Neural cell (in vitro differentiated cells): ENCODE data around the gene PDE4A. TPM values are rescaled to one million over a fixed set of nuclear protein-coding genes. Genes with fewer than 3 reads are reported as not detected.
A peak's percentile ranks its signal among the peaks of the same experiment; 100 is the strongest.

Source experiments
- H2AFZ ChIP-seq: fragments of 200-600, 300-800 bp; sonication (generic), shearing (Covaris generic); 2 replicates; pipeline ENCODE4 v1.6.0; 2014; ENCODE audit warnings: low read depth, mild to moderate bottlenecking, antibody characterized with exemption, low read length, moderate library complexity
- H3F3A ChIP-seq: fragments of 200-600 bp; shearing (Covaris generic); 2 replicates; pipeline ENCODE4 v1.6.1; 2016; ENCODE audit warnings: mild to moderate bottlenecking, moderate library complexity, mixed read lengths, antibody characterized with exemption, low read length; ENCODE audit not compliant: insufficient read depth, poor library complexity, severe bottlenecking
- H3K27ac ChIP-seq: fragments of 200-600, 300-800 bp; sonication (generic), shearing (Covaris generic); 2 replicates; pipeline ENCODE4 v1.5.1; 2014; ENCODE audit warnings: mild to moderate bottlenecking, low read length, moderate library complexity
- H3K27me3 ChIP-seq: fragments of 300-800, 200-600 bp; sonication (generic), shearing (Covaris generic); 2 replicates; pipeline ENCODE4 v1.6.0; 2014; ENCODE audit warnings: mild to moderate bottlenecking, low read depth, low read length, moderate library complexity; ENCODE audit not compliant: insufficient read depth
- H3K36me3 ChIP-seq: fragments of 300-800, 200-600 bp; sonication (generic), shearing (Covaris generic); 2 replicates; pipeline ENCODE4 v1.5.1; 2014; ENCODE audit warnings: mild to moderate bottlenecking, antibody characterized with exemption, low read length, moderate library complexity; ENCODE audit not compliant: insufficient read depth
- H3K4me2 ChIP-seq: fragments of 300-800, 200-600 bp; sonication (generic), shearing (Covaris generic); 2 replicates; pipeline ENCODE4 v1.6.0; 2014; ENCODE audit warnings: mild to moderate bottlenecking, low read length
- H3K4me3 ChIP-seq: fragments of 300-800, 200-600 bp; sonication (generic), shearing (Covaris generic); 2 replicates; pipeline ENCODE4 v1.5.1; 2014; ENCODE audit warnings: mild to moderate bottlenecking, low read length, moderate library complexity
- H3K79me2 ChIP-seq: fragments of 200-600 bp; shearing (Covaris generic); replicated peaks from 2 replicates; pipeline ENCODE4 v1.6.0; 2014; ENCODE audit warnings: mild to moderate bottlenecking, low read length, moderate library complexity; ENCODE audit not compliant: insufficient read depth
- H3K9ac ChIP-seq: fragments of 300-800, 200-600 bp; sonication (generic), shearing (Covaris generic); 2 replicates; pipeline ENCODE4 v1.6.1; 2016; ENCODE audit warnings: mild to moderate bottlenecking, low read length, mixed read lengths
- H3K9me2 ChIP-seq: fragments of 200-600 bp; shearing (Covaris generic); 2 replicates; pipeline ENCODE4 v1.6.1; 2016; ENCODE audit warnings: mild to moderate bottlenecking, low read length, mixed read lengths; ENCODE audit not compliant: insufficient read depth
- H3K9me3 ChIP-seq: fragments of 200-600, 300-800 bp; sonication (generic), shearing (Covaris generic); 2 replicates; pipeline ENCODE4 v1.6.1; 2016; ENCODE audit warnings: mild to moderate bottlenecking, mixed run types, low read length, moderate library complexity, mixed read lengths
- H4K20me1 ChIP-seq: fragments of 200-600 bp; shearing (Covaris generic); 2 replicates; pipeline ENCODE4 v1.6.1; 2016; ENCODE audit warnings: mild to moderate bottlenecking, mixed run types; ENCODE audit not compliant: insufficient read depth
- EP300 ChIP-seq: fragments of 450-650 bp; conservative IDR thresholded peaks from 2 replicates; pipeline ENCODE4 v1.6.1; 2014; ENCODE audit warnings: antibody characterized with exemption, mild to moderate bottlenecking, moderate library complexity; ENCODE audit not compliant: poor library complexity, severe bottlenecking
- EZH2 ChIP-seq: fragments of 200-600, 300-800 bp; shearing (Covaris generic), sonication (generic); IDR thresholded peaks from 2 replicates; pipeline ENCODE4 v1.6.1; 2014; ENCODE audit warnings: antibody characterized with exemption, low read length, borderline replicate concordance, mild to moderate bottlenecking; ENCODE audit not compliant: insufficient read depth, poor library complexity, severe bottlenecking
- MXI1 ChIP-seq: fragments of 450-650 bp; conservative IDR thresholded peaks from 2 replicates; pipeline ENCODE4 v1.6.1; 2014; ENCODE audit warnings: antibody characterized with exemption, mild to moderate bottlenecking; ENCODE audit not compliant: poor library complexity, severe bottlenecking
- POLR2AphosphoS5 ChIP-seq: IDR thresholded peaks from 2 replicates; pipeline ENCODE4 v1.6.1; 2012
- RAD21 ChIP-seq: fragments of 450-650 bp; conservative IDR thresholded peaks from 2 replicates; pipeline ENCODE4 v1.6.1; 2014; ENCODE audit warnings: antibody characterized with exemption, mild to moderate bottlenecking, moderate library complexity
- REST ChIP-seq: IDR thresholded peaks from 2 replicates; pipeline ENCODE4 v1.6.1; 2012; ENCODE audit warnings: borderline replicate concordance
- SMC3 ChIP-seq: fragments of 450-650 bp; conservative IDR thresholded peaks from 2 replicates; pipeline ENCODE4 v1.6.1; 2014; ENCODE audit warnings: antibody characterized with exemption, mild to moderate bottlenecking, moderate library complexity; ENCODE audit not compliant: poor library complexity
- TAF1 ChIP-seq: IDR thresholded peaks from 2 replicates; pipeline ENCODE4 v1.6.1; 2012; ENCODE audit warnings: low read depth
- polyA plus RNA-seq: library from polyadenylated mRNA; depleted of rRNA; stranded (reverse); fragments of >200 nt; gene quantifications from 2 replicates; pipeline ENCODE4 v1.2.3, GENCODE V29; 2014
- TF ChIP-seq, protein P1 (sequence below): fragments of 450-650 bp; IDR thresholded peaks from 2 replicates; pipeline ENCODE4 v1.5.1; 2014; ENCODE audit warnings: antibody characterized with exemption, mild to moderate bottlenecking, moderate library complexity; ENCODE audit not compliant: poor library complexity, severe bottlenecking

Gene PDE4A
- polyA plus RNA-seq, 1 donor from 2014 or later = 3.4 TPM

DNA sequence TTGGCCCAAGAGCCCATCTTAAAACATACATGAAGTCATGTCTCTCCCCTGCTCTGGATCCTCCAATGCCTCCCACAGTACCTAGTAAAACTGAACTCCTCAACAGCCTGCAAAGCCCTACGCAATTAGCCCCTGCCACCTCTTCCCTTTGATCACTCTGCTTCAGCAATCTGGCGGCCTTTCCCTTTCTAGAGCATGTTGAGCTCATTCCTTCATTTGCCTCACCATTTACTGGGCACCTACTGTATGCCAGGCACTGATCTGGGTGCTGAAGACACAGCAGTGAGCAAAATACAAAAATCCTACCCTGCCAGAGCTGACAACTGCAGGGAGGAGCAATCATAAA lies 79.9 kb downstream of the PDE4A start:
- H4K20me1 ChIP-seq = no peaks in the 10 kb centered on the region
- no peaks in the 10 kb centered on the region for H3K27me3 ChIP-seq
- H3K79me2 ChIP-seq = peaks cover 9% of the 10 kb centered on the region
- TF ChIP-seq REST (no peak), EZH2 (no peak)
- TF ChIP-seq, protein P1, sequence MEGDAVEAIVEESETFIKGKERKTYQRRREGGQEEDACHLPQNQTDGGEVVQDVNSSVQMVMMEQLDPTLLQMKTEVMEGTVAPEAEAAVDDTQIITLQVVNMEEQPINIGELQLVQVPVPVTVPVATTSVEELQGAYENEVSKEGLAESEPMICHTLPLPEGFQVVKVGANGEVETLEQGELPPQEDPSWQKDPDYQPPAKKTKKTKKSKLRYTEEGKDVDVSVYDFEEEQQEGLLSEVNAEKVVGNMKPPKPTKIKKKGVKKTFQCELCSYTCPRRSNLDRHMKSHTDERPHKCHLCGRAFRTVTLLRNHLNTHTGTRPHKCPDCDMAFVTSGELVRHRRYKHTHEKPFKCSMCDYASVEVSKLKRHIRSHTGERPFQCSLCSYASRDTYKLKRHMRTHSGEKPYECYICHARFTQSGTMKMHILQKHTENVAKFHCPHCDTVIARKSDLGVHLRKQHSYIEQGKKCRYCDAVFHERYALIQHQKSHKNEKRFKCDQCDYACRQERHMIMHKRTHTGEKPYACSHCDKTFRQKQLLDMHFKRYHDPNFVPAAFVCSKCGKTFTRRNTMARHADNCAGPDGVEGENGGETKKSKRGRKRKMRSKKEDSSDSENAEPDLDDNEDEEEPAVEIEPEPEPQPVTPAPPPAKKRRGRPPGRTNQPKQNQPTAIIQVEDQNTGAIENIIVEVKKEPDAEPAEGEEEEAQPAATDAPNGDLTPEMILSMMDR = no peak
- H3K4me2 ChIP-seq = no peak overlapping the region
- no peaks in the 10 kb centered on the region for H3K9me2 ChIP-seq
- no peak overlapping the region for H2AFZ ChIP-seq
- H3F3A ChIP-seq = no peaks in the 10 kb centered on the region
- H3K27ac ChIP-seq = no peak overlapping the region
- no peak overlapping the region for H3K9ac ChIP-seq
- H3K4me3 ChIP-seq = no peak overlapping the region
- H3K9me3 ChIP-seq = no peaks in the 10 kb centered on the region
- no peaks in the 10 kb centered on the region for H3K36me3 ChIP-seq

DNA sequence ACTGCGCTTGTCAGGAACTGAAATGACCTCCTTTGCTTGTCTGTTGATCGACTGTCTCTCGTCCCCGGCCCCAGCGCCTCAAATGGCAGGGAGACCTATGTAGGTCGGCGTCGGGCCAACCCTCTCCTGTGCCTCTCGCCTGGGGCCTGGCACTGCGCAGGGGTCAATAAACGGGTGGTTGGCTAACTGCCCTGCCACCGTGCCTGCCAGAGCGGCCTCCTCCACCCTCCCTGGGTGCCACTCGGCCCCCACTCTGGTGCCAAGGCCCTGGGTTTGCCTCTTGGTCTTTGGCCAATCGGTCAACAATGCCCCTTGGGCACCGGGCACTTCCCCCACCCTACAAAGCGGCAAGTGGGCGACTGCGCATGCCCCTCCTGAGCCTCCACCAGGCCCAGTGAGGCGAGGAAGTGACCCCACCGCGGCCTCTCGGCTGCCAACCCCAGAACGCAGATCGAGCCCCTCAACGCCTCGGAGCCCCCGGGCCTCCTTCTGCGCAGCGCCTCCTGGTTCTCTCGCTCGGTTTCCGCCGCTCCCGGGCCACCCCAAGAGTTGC lies 81.7 kb downstream of the PDE4A start:
- Histone ChIP-seq H3K27ac (peak overlapping the region; percentile 58), H3K9me2 (no peaks in the 10 kb centered on the region), H3F3A (no peaks in the 10 kb centered on the region), H3K9ac (peak overlapping the region; percentile 87), H2AFZ (peak overlapping the region; percentile 93), H3K79me2 (peaks cover 9% of the 10 kb centered on the region), H3K27me3 (no peaks in the 10 kb centered on the region), H3K9me3 (no peaks in the 10 kb centered on the region), H3K4me2 (peak overlapping the region; percentile 82), H4K20me1 (no peaks in the 10 kb centered on the region), H3K36me3 (no peaks in the 10 kb centered on the region), H3K4me3 (peak overlapping the region; percentile 95)
- TF ChIP-seq EZH2 (no peak), POLR2AphosphoS5 (no peak), TAF1 (no peak), EP300 (no peak), RAD21 (no peak), SMC3 (no peak), MXI1 (no peak), REST (no peak)
- TF ChIP-seq, protein P1 = no peak
